NCI-H1694 (cell line): ENCODE measurements around the gene ZNF263.
A peak's percentile ranks its signal among the peaks of the same experiment; 100 is the strongest.

Experiments
- DNase-seq: peaks from one replicate; lab custom pipeline; 2025; lab: John Stamatoyannopoulos, UW

Gene ZNF263

GRCh38 chr16:3282730-3283542 is at the start of gene ZNF263:
TSS of gene ZNF263 (plus strand) at chr16:3283491. CDS start at chr16:3283819, 328 bp downstream.
- DNase-seq = peak; percentile 93

DNA sequence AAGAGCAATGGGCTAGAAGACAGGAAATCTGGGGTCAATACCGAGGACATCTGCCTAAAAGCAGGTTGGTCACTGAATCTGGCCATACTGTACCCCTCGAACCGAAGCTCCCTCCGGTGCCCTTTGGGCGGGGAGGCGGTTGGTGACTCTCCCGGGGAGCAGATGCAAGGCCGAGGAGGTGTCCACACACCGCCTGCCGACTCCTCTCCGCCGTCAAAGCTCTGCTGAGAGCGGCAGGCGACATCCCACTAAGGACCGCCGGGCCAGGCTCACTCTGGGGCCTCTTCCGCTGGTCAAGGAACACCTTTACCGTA is 48.8 kb upstream of the ZNF263 start:
- no peak for DNase-seq

GRCh38 chr16:3234857-3235561 is 48.3 kb upstream of the ZNF263 start, which contains the start of gene ZNF200:
TSS of gene ZNF200 (minus strand) at chr16:3235158. CDS start at chr16:3233755, 1,403 bp downstream.
- DNase-seq = peak; percentile 73

DNA sequence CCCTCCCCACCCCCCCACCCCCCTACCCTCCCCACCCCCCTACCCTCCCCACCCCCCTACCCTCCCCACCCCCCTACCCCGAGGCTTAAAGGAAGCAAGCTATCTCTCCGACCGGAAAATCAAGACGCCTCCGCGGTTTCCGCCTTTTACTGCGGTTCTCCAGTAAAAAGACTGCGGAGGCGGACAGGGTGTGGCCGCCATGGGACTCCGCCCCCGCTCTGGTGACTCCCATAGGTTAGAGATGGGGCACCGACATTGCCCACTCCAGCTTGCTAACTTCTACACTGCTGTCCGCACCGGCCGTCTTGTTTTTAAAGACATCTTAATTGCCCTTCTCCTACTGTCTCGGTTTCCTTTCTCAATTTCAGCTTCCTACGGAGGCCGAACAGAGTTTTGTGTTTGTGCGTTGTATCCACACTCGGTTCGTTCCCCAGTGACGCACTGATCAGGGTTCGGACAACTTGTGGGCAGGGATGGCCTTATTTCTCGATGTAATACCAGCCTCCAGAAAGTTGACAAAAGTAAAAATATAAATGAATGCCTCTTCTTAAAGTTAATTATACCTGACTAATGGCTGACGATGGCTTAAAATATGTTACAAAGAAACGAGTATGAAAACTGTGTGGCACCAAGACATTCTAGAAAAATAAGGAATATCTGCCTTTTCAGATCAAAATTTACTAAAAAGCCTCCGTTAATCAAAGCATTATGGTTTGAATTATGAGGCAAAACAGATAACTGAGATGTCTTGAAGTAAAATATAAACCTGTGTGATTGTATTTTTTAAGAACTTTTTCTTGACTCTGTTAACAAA is 47.2 kb upstream of the ZNF263 start:
- no peak for DNase-seq

DNA sequence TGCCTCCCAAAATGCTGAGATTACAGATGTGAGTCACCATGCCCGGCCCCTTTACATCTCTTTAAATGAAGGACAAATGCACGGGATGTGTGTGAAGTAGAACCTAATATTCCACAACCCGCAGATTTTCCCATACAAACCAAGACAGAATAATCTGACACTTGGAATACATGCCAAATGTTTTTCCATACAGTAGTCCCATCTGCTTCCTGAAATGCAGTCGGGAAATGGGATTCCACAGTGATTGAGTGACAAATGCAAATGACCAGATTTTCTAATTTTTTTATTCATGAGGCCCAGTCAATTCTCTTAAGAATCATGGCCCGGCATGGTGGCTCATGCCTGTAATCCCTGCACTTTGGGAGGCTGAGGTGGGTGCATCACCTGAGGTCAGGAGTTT is 41.5 kb upstream of the ZNF263 start:
- DNase-seq = no peak

DNA sequence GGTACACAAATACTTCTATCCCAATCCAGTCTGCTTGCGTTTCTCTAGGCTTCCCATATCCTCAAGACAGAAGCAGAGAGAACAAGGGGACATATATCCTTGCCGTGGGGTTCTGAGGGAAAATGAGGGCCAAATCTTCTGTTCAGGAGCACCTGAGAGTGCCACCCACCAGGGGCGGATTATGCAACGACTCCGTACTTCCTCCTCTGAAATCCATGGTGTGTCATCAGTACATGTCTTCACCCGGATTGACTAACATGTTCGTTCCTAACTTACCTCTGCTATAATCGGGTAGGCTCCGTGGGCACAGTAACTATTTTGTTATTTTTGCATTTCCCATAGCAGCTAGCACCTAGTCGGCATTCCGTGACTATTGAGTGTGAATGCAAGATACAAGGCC is 40.6 kb upstream of the ZNF263 start:
- DNase-seq = no peak

GRCh38 chr16:3243882-3244281 is 39.4 kb upstream of the ZNF263 start:
- no peak for DNase-seq

DNA sequence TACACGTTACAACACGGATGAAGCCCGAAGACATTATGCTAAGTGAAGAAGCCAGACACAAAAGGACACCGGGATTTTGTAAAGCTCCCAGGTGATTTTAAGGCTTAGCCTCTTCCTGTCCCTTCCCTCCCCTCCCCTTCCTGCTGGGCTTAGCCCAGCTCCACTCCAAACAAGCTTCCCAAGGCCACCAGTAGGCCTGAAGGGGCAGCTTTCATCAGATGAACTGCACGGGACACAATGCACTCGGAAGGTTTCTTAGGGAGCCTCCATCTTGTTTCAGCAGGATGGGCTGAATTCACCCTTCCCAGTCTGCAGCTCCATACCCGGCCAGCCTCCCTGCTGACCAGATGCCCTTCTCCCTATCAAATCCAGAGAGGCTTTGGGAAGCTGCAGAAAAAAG is 37.3 kb upstream of the ZNF263 start:
- DNase-seq = no peak

GRCh38 chr16:3246876-3247275 is 36.4 kb upstream of the ZNF263 start:
- DNase-seq = no peak

GRCh38 chr16:3248596-3248995 is 34.7 kb upstream of the ZNF263 start:
- DNase-seq = no peak

DNA sequence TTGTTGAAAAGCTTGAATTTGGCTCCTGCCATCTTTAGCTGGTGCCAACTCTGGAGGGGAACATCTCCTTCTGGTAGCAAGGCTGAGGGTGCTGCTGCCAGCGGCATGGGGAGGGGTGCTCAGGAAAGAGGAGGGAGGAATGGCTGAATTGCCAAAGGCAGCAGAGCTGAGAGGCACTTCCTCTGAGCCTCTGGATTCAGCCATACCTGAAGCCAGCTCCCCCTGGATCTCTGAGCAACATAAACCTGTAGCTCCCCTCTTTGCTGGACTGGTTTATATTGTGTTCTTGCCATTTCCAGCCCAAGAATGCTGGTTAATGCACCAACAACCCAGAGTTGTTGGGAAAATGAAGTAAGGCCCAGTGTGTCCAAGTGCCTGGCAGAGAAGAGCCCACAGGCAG is 34.3 kb upstream of the ZNF263 start:
- no peak for DNase-seq

DNA sequence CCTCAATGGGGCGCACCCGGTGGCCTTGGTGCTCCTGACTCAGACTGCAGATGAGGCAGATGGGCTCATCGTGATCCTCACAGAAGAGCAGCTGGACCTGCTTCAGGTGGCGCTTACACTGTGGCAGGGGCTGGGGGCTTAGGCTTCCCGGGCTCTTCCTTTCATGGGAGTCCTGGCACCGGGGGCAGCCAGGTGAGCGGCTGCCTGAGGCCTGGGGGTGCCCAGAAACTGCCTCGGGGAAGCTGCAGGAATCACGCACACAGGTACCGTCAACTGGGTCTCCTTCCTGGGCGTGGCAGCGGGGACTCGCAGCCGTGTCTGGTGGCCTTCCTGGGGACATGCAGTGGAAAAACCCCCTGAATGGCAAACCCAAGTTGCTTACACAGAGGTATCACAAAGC is 33.8 kb upstream of the ZNF263 start:
- DNase-seq = no peak

DNA sequence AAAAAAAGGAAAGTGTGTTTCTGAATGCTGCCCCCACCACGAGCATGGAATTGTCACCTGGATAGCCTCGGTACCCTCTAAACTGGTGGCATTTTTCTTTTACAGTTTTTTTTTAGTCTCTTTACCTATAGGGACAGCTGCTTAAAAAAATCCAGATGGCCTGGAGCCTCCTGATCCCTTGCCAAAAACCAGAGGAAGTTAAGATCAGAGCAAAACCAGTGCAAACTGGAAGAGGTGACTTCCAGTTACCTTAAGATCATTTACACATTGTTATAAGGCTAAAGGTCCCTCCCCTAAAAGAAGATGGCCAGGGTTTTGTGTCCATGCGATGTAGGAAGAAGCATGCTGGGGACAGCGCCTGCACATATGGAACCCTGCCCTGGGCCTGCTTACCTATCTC is 30.3 kb upstream of the ZNF263 start:
- DNase-seq = no peak

DNA sequence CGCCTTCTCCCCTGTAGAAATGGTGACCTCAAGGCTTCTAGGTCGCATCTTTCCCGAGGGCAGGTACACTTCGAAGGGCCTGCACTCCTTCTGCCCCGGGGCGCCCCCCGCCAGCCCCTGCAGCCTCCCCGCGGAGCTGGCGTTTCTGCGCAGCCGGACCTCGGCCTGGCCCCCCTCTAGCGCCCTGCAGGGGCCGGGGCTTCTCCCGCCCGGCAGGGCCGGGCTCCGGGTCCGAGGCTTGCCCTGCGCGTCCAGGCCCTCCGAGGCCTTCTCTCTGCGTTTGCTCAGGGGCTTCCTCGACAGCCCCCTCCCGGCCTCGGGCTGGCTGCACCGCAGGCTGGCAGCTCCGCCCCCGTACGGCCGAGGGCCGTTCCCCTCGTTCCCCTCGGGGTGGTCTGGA is 29.0 kb upstream of the ZNF263 start:
- no peak for DNase-seq

- DNase-seq = no peak
Observed at GRCh38 chr16:3256146-3256865, 27.0 kb upstream of the ZNF263 start, which contains the start of gene MEFV. TSS of gene MEFV (minus strand) at chr16:3256633. CDS start at chr16:3256587, 46 bp downstream.

DNA sequence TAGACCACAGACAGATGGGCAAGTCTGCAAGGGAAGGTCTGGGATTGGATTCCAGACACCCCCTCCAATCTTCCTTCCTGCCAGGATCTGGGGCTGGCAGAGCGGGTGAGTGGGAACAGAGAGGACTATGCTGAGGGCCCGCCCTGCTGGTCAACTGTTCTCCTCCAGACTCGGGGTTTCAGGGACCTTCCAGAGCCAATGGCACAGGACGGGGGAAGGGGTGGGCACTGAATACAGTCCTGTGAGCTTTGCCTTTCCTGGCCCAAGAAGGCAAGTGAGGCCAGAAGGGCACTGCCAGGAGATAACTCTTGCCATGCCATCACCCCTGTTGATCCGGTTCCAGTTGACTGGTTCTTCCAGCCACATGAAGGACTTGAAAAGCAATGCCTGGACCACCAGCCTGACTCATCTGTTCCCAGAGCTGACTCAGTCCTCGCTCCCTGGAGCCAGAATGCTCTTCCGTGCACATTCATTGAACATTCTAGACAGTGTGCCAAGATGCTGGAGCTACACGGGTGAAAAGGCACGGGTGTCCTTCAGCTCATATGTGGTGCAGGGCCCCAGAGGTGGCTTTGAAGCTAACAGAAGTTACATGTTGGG is 26.3 kb upstream of the ZNF263 start:
- no peak for DNase-seq

DNA sequence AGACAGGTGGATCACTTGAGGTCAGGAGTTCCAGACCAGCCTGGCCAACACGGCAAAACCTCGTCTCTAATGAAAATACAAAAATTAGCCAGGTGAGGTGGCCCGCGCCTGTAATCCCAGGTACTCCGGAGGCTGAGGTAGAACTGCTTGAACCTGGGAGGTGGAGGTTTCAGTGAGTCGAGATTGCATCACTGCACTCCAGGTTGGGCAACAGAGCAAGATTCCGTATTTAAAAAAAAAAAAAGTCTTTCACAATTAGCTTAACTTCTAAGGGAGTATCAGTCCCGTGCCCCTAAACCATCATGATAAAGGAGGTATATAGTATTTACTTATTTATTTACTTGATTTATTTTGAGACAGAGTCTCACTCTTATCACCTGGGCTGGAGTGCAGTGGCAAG is 23.5 kb upstream of the ZNF263 start:
- no peak for DNase-seq

DNA sequence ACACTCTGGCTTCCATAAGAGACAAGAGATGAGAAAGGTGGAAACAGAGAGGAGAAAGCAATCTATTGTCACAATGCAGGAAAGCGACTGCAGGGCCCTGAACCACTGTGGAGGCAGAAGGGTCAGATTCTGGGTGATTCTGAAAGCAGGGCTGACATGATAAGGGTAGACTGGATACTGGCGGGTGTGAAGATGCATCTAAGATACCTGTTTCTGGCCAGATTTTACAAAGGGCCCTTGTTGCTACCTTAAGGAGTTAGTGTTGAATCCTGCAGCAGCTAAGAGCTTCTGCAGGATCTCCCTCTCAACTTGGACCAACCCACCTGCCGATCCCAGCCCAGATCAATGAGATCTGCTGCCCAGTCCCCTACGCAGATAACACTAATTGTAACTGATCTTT is 20.8 kb upstream of the ZNF263 start:
- DNase-seq = no peak

- DNase-seq = peak; percentile 89
Observed at GRCh38 chr16:3264137-3265036, 18.9 kb upstream of the ZNF263 start.

- DNase-seq = no peak
Observed at GRCh38 chr16:3266873-3267537, 16.3 kb upstream of the ZNF263 start.
